Adipocyte (in vitro differentiated cells): ENCODE results near the gene DDRGK1.
A peak's percentile ranks its signal among the peaks of the same experiment; 100 is the strongest.
"Not testable (repeated sequence)": the region's sequence is repeated elsewhere in the genome, so short reads cannot be mapped to it uniquely, and the experiment has no call there.

Source experiments
- DNase-seq: peaks from one replicate; pipeline ENCODE4 v3.0.0-alpha.2; 2015; ENCODE audit warnings: low read depth
- H3K27me3 ChIP-seq: replicated peaks from 2 replicates; pipeline ENCODE4 v1.7.0; 2013; ENCODE audit warnings: mild to moderate bottlenecking, low read length, moderate library complexity; ENCODE audit not compliant: control insufficient read depth, insufficient read depth
- H3K36me3 ChIP-seq: 2 replicates; pipeline ENCODE4 v1.7.0; 2013; ENCODE audit warnings: low read length, mild to moderate bottlenecking, moderate library complexity; ENCODE audit not compliant: control insufficient read depth, insufficient read depth, severe bottlenecking
- H3K4me1 ChIP-seq: 2 replicates; pipeline ENCODE4 v1.7.0; 2013; ENCODE audit warnings: mild to moderate bottlenecking, low read length, moderate library complexity; ENCODE audit not compliant: control insufficient read depth, insufficient read depth
- H3K4me3 ChIP-seq: 2 replicates; pipeline ENCODE4 v1.7.0; 2013; ENCODE audit warnings: mild to moderate bottlenecking, low read length, moderate library complexity
- H3K9ac ChIP-seq: 2 replicates; pipeline ENCODE4 v1.7.0; 2013; ENCODE audit warnings: mild to moderate bottlenecking, low read length, moderate library complexity
- H3K9me3 ChIP-seq: 2 replicates; pipeline ENCODE4 v1.7.0; 2013; ENCODE audit warnings: mild to moderate bottlenecking, low read length, moderate library complexity; ENCODE audit not compliant: control insufficient read depth

Gene DDRGK1

GRCh38 chr20:3223994-3224680 is 19.7 kb upstream of the DDRGK1 start:
- H3K4me1 ChIP-seq = no peaks in the 10 kb centered on the region
- H3K4me3 ChIP-seq = no peak overlapping the region
- DNase-seq = no peak
- peaks cover 36% of the 10 kb centered on the region for H3K36me3 ChIP-seq
- no peak overlapping the region for H3K9ac ChIP-seq
- H3K27me3 ChIP-seq = no peaks in the 10 kb centered on the region
- H3K9me3 ChIP-seq = no peaks in the 10 kb centered on the region

GRCh38 chr20:3223651-3223993 is 19.1 kb upstream of the DDRGK1 start:
- H3K9me3 ChIP-seq = no peaks in the 10 kb centered on the region
- no peaks in the 10 kb centered on the region for H3K27me3 ChIP-seq
- peaks cover 36% of the 10 kb centered on the region for H3K36me3 ChIP-seq
- DNase-seq = no peak
- H3K9ac ChIP-seq = no peak overlapping the region
- no peak overlapping the region for H3K4me3 ChIP-seq
- H3K4me1 ChIP-seq = no peaks in the 10 kb centered on the region

GRCh38 chr20:3222635-3223600 is 18.4 kb upstream of the DDRGK1 start:
- no peak for DNase-seq
- Histone ChIP-seq H3K9ac (no peak overlapping the region), H3K36me3 (peaks cover 36% of the 10 kb centered on the region), H3K4me3 (no peak overlapping the region), H3K27me3 (no peaks in the 10 kb centered on the region), H3K4me1 (no peaks in the 10 kb centered on the region), H3K9me3 (no peaks in the 10 kb centered on the region)

GRCh38 chr20:3221398-3222226 is 17.1 kb upstream of the DDRGK1 start:
- H3K27me3 ChIP-seq = no peaks in the 10 kb centered on the region
- DNase-seq = no peak
- H3K36me3 ChIP-seq = peaks cover 45% of the 10 kb centered on the region
- no peak overlapping the region for H3K4me3 ChIP-seq
- no peak overlapping the region for H3K9ac ChIP-seq
- H3K4me1 ChIP-seq = no peaks in the 10 kb centered on the region
- H3K9me3 ChIP-seq = no peaks in the 10 kb centered on the region

GRCh38 chr20:3218307-3218988 is 14.0 kb upstream of the DDRGK1 start:
- H3K4me3 ChIP-seq = no peak overlapping the region
- peaks cover 61% of the 10 kb centered on the region for H3K36me3 ChIP-seq
- DNase-seq = peak; percentile 69

GRCh38 chr20:3215359-3215917 is 11.0 kb upstream of the DDRGK1 start:
- not testable (repeated sequence) for H3K4me3 ChIP-seq, H3K4me1 ChIP-seq, DNase-seq, H3K9me3 ChIP-seq, H3K27me3 ChIP-seq, H3K9ac ChIP-seq
- peaks cover 41% of the 10 kb centered on the region for H3K36me3 ChIP-seq

More at GRCh38 chr20:3218307-3218988, 14.0 kb upstream of the DDRGK1 start:
- Histone ChIP-seq H3K9ac (no peak overlapping the region), H3K4me1 (no peaks in the 10 kb centered on the region), H3K9me3 (no peaks in the 10 kb centered on the region), H3K27me3 (no peaks in the 10 kb centered on the region)

- peaks cover 15% of the 10 kb centered on the region for H3K4me1 ChIP-seq
- no peak overlapping the region for H3K4me3 ChIP-seq
- H3K36me3 ChIP-seq = peaks cover 34% of the 10 kb centered on the region
- H3K27me3 ChIP-seq = no peaks in the 10 kb centered on the region
- no peak for DNase-seq
- H3K9ac ChIP-seq = no peak overlapping the region
- no peaks in the 10 kb centered on the region for H3K9me3 ChIP-seq
These were observed 8.7 kb upstream of the DDRGK1 start for GRCh38 chr20:3213226-3213625.

GRCh38 chr20:3210346-3210745 is 5.9 kb upstream of the DDRGK1 start:
- Histone ChIP-seq H3K36me3 (peaks cover 18% of the 10 kb centered on the region), H3K27me3 (no peaks in the 10 kb centered on the region), H3K9me3 (no peaks in the 10 kb centered on the region), H3K9ac (peak overlapping the region; percentile 90), H3K4me1 (peaks cover 18% of the 10 kb centered on the region), H3K4me3 (peak overlapping the region; percentile 88)
- DNase-seq = no peak

GRCh38 chr20:3209946-3210317 is 5.5 kb upstream of the DDRGK1 start:
- H3K4me3 ChIP-seq = peak overlapping the region; percentile 88
- H3K27me3 ChIP-seq = no peaks in the 10 kb centered on the region
- peak; percentile 61 for DNase-seq
- peaks cover 18% of the 10 kb centered on the region for H3K4me1 ChIP-seq
- peak overlapping the region; percentile 90 for H3K9ac ChIP-seq
- H3K36me3 ChIP-seq = peaks cover 14% of the 10 kb centered on the region
- H3K9me3 ChIP-seq = no peaks in the 10 kb centered on the region

- H3K4me1 ChIP-seq = peaks cover 18% of the 10 kb centered on the region
- H3K4me3 ChIP-seq = peak within 1 kb of the TSS; percentile 88
- no peaks in the 10 kb centered on the region for H3K9me3 ChIP-seq
- H3K27me3 ChIP-seq = no peaks in the 10 kb centered on the region
- H3K36me3 ChIP-seq = peaks cover 13% of the 10 kb centered on the region
- DNase-seq = peak; percentile 77
- peak within 1 kb of the TSS; percentile 90 for H3K9ac ChIP-seq
These were observed 4.9 kb upstream of the DDRGK1 start, which contains the start of gene ITPA for GRCh38 chr20:3209257-3209945. ITPA (plus strand) TSS chr20:3209498; CDS start chr20:3209552, 54 bp downstream.
